GM12873 (cell line): Measurements from ENCODE around the gene STKLD1.

Experiments used
- TF ChIP-seq, protein P1 (sequence below): IDR thresholded peaks from 2 replicates; pipeline ENCODE4 v1.5.1; 2012; ENCODE audit warnings: low read depth, mild to moderate bottlenecking, moderate library complexity, low read length, control low read depth; ENCODE audit not compliant: insufficient read depth; ENCODE audit errors: missing control alignments

STKLD1 gene

DNA sequence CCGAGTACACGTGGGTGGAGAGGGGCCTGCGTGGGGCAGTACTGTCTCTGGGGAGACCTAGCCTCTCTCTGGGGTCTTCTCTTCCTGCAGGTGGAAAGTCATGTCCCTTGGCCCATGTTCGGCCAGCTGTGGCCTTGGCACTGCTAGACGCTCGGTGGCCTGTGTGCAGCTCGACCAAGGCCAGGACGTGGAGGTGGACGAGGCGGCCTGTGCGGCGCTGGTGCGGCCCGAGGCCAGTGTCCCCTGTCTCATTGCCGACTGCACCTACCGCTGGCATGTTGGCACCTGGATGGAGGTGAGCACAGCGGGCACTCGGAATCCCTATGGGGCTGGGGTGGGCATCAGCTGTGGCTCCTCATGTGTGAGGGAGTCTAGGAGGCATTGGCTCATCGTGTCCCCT lies 78.2 kb downstream of the STKLD1 start:
- TF ChIP-seq, protein P1, sequence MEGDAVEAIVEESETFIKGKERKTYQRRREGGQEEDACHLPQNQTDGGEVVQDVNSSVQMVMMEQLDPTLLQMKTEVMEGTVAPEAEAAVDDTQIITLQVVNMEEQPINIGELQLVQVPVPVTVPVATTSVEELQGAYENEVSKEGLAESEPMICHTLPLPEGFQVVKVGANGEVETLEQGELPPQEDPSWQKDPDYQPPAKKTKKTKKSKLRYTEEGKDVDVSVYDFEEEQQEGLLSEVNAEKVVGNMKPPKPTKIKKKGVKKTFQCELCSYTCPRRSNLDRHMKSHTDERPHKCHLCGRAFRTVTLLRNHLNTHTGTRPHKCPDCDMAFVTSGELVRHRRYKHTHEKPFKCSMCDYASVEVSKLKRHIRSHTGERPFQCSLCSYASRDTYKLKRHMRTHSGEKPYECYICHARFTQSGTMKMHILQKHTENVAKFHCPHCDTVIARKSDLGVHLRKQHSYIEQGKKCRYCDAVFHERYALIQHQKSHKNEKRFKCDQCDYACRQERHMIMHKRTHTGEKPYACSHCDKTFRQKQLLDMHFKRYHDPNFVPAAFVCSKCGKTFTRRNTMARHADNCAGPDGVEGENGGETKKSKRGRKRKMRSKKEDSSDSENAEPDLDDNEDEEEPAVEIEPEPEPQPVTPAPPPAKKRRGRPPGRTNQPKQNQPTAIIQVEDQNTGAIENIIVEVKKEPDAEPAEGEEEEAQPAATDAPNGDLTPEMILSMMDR = no peak

DNA sequence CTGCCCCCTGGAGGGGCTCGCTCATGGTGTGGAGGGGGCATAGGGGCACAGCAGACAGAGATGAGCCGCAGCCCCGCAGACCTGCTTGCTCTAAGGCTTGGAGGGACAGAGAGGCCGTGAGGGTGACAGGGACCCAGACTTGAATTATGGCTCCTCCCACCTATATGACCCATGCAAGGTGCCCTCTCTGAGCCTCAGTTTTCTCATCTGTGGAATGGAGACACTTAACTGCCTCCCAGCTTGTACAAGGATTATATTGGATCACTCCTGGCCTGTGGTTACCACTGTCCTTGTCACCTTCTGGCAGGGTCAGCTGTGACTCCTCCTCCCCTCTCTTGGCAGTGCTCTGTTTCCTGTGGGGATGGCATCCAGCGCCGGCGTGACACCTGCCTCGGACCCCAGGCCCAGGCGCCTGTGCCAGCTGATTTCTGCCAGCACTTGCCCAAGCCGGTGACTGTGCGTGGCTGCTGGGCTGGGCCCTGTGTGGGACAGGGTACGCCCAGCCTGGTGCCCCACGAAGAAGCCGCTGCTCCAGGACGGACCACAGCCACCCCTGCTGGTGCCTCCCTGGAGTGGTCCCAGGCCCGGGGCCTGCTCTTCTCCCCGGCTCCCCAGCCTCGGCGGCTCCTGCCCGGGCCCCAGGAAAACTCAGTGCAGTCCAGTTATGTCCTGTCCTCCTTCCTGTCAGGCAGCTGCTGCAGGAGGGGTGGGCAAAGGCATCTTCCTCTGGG lies 78.9 kb downstream of the STKLD1 start:
- TF ChIP-seq, protein P1 = no peak
